Measurements from ENCODE around the gene SEC63.

- TF ChIP-seq CTCF (IDR thresholded peaks at IDR 0.05 in 8 of 11, conservative IDR thresholded peaks at IDR 0.05 in 3 of 11): no peak
- no peak for TF ChIP-seq POLR2A (IDR thresholded peaks at IDR 0.05)
- no peak for TF ChIP-seq POLR2AphosphoS5 (IDR thresholded peaks at IDR 0.05)
Observed at GRCh38 chr6:107822176-107823046, 135.6 kb downstream of the SEC63 start.
